GM23338 (cell line): ENCODE data around the gene DHFR2. TPM values are rescaled to one million over a fixed set of nuclear protein-coding genes. Genes with fewer than 3 reads are reported as not detected.

Experiments
- ATAC-seq: fragments of 200-7000 bp; cut with Tn5 transposase; 3 replicates; pipeline ENCODE4 v1.9.1; 2020
- DNase-seq: peaks from one replicate; pipeline ENCODE4 v3.0.0-alpha.2; 2015; ENCODE audit warnings: low spot score
- H2AFZ ChIP-seq: fragments of 200-600 bp; sonication (generic); 2 replicates; pipeline ENCODE4 v1.8.0; 2016; ENCODE audit warnings: antibody characterized with exemption, mild to moderate bottlenecking, moderate library complexity
- H3F3A ChIP-seq: fragments of 200-600 bp; sonication (generic); replicated peaks from 2 replicates; pipeline ENCODE4 v1.8.0; 2017; ENCODE audit warnings: antibody characterized with exemption, mixed run types, low read depth
- H3K27ac ChIP-seq: fragments of 200-600 bp; sonication (generic); 2 replicates; pipeline ENCODE4 v1.6.1; 2016; ENCODE audit warnings: low read depth
- H3K27me3 ChIP-seq: fragments of 200-600 bp; sonication (generic); 2 replicates; pipeline ENCODE4 v1.8.0; 2016; ENCODE audit warnings: mild to moderate bottlenecking, mixed run types, moderate library complexity; ENCODE audit not compliant: insufficient read depth
- H3K36me3 ChIP-seq: fragments of 200-600 bp; sonication (generic); 2 replicates; pipeline ENCODE4 v1.8.0; 2016; ENCODE audit warnings: mild to moderate bottlenecking; ENCODE audit not compliant: insufficient read depth
- H3K4me1 ChIP-seq: fragments of 200-600 bp; sonication (generic); 2 replicates; pipeline ENCODE4 v1.8.0; 2016; ENCODE audit warnings: mild to moderate bottlenecking, moderate library complexity; ENCODE audit not compliant: insufficient read depth
- H3K4me2 ChIP-seq: fragments of 200-600 bp; sonication (generic); 2 replicates; pipeline ENCODE4 v1.7.1; 2017; ENCODE audit warnings: mixed run types
- H3K4me3 ChIP-seq: fragments of 200-600 bp; sonication (generic); 2 replicates; pipeline ENCODE4 v1.6.1; 2016; ENCODE audit warnings: mixed run types
- H3K79me2 ChIP-seq: fragments of 200-600 bp; sonication (generic); replicated peaks from 2 replicates; pipeline ENCODE4 v1.8.0; 2017; ENCODE audit warnings: mild to moderate bottlenecking; ENCODE audit not compliant: insufficient read depth
- H3K9me2 ChIP-seq: fragments of 200-600 bp; sonication (generic); 2 replicates; pipeline ENCODE4 v1.8.0; 2017; ENCODE audit not compliant: insufficient read depth
- H4K20me1 ChIP-seq: fragments of 200-600 bp; sonication (generic); replicated peaks from 2 replicates; pipeline ENCODE4 v1.8.0; 2017; ENCODE audit warnings: mild to moderate bottlenecking; ENCODE audit not compliant: insufficient read depth
- H3K27ac Mint-ChIP-seq: 2 replicates; pipeline ENCODE4 v1.8.0; 2020; ENCODE audit warnings: inconsistent platforms, mild to moderate bottlenecking, moderate library complexity, mixed read lengths
- H3K27me3 Mint-ChIP-seq: 3 replicates; pipeline ENCODE4 v1.8.0; 2022; ENCODE audit warnings: low read depth, mild to moderate bottlenecking, moderate library complexity, mixed read lengths, inconsistent platforms; ENCODE audit not compliant: insufficient read depth, poor library complexity
- H3K36me3 Mint-ChIP-seq: 3 replicates; pipeline ENCODE4 v1.8.0; 2021; ENCODE audit warnings: low read depth, mild to moderate bottlenecking, inconsistent platforms, moderate library complexity, mixed read lengths
- H3K4me1 Mint-ChIP-seq: 3 replicates; pipeline ENCODE4 v1.8.0; 2020; ENCODE audit warnings: mild to moderate bottlenecking, inconsistent platforms, mixed read lengths
- H3K4me3 Mint-ChIP-seq: 3 replicates; pipeline ENCODE4 v1.8.0; 2021; ENCODE audit warnings: moderate library complexity, mild to moderate bottlenecking, inconsistent platforms, mixed read lengths
- H3K9me3 Mint-ChIP-seq: 3 replicates; pipeline ENCODE4 v1.8.0; 2020; ENCODE audit warnings: moderate library complexity, mild to moderate bottlenecking, inconsistent platforms, mixed read lengths
- CREB1 ChIP-seq: fragments of 250-450 bp; sonication (Bioruptor Pico); IDR thresholded peaks from 2 replicates; pipeline ENCODE4 v1.5.0; 2020; ENCODE audit warnings: low read depth, mild to moderate bottlenecking, moderate library complexity
- EZH2 ChIP-seq: fragments of 200-600 bp; sonication (generic); IDR thresholded peaks from one replicate; pipeline ENCODE4 v1.8.0; 2017; ENCODE audit warnings: antibody characterized with exemption, mild to moderate bottlenecking, low read depth; ENCODE audit not compliant: unreplicated experiment
- EZH2phosphoT487 ChIP-seq: fragments of 200-600 bp; sonication (generic); IDR thresholded peaks from one replicate; pipeline ENCODE4 v1.8.1; 2018; ENCODE audit warnings: antibody characterized with exemption; ENCODE audit not compliant: unreplicated experiment
- JUNB ChIP-seq: IDR thresholded peaks from one replicate; pipeline ENCODE4 v1.6.1; 2016; ENCODE audit warnings: antibody characterized with exemption; ENCODE audit not compliant: unreplicated experiment
- NANOG ChIP-seq: IDR thresholded peaks from 2 replicates; pipeline ENCODE4 v1.6.1; 2016; ENCODE audit warnings: antibody characterized with exemption, borderline replicate concordance
- POLR2AphosphoS5 ChIP-seq: IDR thresholded peaks from 2 replicates; pipeline ENCODE4 v1.6.1; 2016; ENCODE audit warnings: antibody characterized with exemption, low read depth
- STAT1 ChIP-seq: IDR thresholded peaks from one replicate; pipeline ENCODE4 v1.6.1; 2016; ENCODE audit warnings: antibody characterized with exemption; ENCODE audit not compliant: unreplicated experiment
- ZNF114 ChIP-seq: fragments of 250-450 bp; sonication (Bioruptor Pico); IDR thresholded peaks from 2 replicates; pipeline ENCODE4 v1.5.0; 2020; ENCODE audit warnings: mild to moderate bottlenecking, moderate library complexity
- ZNF331 ChIP-seq: fragments of 250-450 bp; sonication (Bioruptor Pico); IDR thresholded peaks from 2 replicates; pipeline ENCODE4 v1.5.0; 2020; ENCODE audit warnings: low read depth, mild to moderate bottlenecking, moderate library complexity
- polyA plus RNA-seq: library from polyadenylated mRNA; unstranded; fragments of >200 nt; fragmentation: Nextera tagmentation; extraction: Ambion mirVana; gene quantifications from 2 replicates; pipeline ENCODE4 v1.2.1, GENCODE V29; 2016
- total RNA-seq: library from RNA; depleted of rRNA; stranded (reverse); fragments of >200 nt; shearing (Covaris generic); gene quantifications from 2 replicates; pipeline ENCODE4 v1.2.3, GENCODE V29; 2014
- TF ChIP-seq, protein P1 (sequence below), 2 experiments: fragments of 200-600 bp in 1 of 2; sonication (generic) in 1 of 2; conservative IDR thresholded peaks; 2 replicates each; pipeline versions ENCODE4 v1.5.1 to v1.6.1; 2016 to 2017; ENCODE audit warnings: antibody characterized with exemption in 2 of 2, low read depth in 2 of 2, mild to moderate bottlenecking in 2 of 2, moderate library complexity in 1 of 2
- TF ChIP-seq, protein P2 (sequence below): IDR thresholded peaks from one replicate; pipeline ENCODE4 v1.6.1; 2018; ENCODE audit warnings: antibody characterized with exemption; ENCODE audit not compliant: unreplicated experiment
- TF ChIP-seq, protein P3 (sequence below): fragments of 250-450 bp; sonication (Bioruptor Pico); IDR thresholded peaks from 2 replicates; pipeline ENCODE4 v1.5.0; 2020; ENCODE audit warnings: mild to moderate bottlenecking, moderate library complexity
- TF ChIP-seq, protein P4 (sequence below): IDR thresholded peaks from 2 replicates; pipeline ENCODE4 v1.6.1; 2016; ENCODE audit warnings: antibody characterized with exemption

The DHFR2 gene
- total and polyA plus RNA-seq, 2 experiments from 2014 or later: 1.1 to 1.6 TPM

DNA sequence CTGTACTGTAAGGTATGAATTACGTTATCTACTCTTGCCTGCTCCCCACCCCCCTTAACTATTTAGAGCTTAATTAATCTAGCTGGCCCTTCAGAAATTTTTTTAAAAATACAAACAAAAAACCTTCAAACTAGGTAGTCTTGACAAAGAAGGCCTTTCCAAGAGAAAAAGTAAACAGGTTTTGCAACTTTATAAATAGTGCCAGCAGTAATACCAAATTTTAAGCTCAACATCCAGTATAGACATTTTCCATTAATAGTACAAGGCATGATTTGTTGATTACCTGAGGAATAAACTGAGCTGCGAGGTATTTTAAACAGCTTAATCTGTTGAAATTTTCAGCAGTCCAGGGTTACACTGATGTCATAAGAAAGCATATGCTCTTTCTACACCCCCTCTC lies 54.5 kb downstream of the DHFR2 start:
- no peak for TF ChIP-seq STAT1
- no peak for TF ChIP-seq EZH2
- TF ChIP-seq EZH2phosphoT487: no peak
- TF ChIP-seq ZNF331 (CRISPR knock-in tag): no peak
- TF ChIP-seq ZNF114 (CRISPR knock-in tag): no peak
- TF ChIP-seq, protein P1, sequence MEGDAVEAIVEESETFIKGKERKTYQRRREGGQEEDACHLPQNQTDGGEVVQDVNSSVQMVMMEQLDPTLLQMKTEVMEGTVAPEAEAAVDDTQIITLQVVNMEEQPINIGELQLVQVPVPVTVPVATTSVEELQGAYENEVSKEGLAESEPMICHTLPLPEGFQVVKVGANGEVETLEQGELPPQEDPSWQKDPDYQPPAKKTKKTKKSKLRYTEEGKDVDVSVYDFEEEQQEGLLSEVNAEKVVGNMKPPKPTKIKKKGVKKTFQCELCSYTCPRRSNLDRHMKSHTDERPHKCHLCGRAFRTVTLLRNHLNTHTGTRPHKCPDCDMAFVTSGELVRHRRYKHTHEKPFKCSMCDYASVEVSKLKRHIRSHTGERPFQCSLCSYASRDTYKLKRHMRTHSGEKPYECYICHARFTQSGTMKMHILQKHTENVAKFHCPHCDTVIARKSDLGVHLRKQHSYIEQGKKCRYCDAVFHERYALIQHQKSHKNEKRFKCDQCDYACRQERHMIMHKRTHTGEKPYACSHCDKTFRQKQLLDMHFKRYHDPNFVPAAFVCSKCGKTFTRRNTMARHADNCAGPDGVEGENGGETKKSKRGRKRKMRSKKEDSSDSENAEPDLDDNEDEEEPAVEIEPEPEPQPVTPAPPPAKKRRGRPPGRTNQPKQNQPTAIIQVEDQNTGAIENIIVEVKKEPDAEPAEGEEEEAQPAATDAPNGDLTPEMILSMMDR (conservative IDR thresholded peaks at IDR 0.05; ENCODE audit: low read depth in 2 of 2): no peak
- TF ChIP-seq, protein P2, sequence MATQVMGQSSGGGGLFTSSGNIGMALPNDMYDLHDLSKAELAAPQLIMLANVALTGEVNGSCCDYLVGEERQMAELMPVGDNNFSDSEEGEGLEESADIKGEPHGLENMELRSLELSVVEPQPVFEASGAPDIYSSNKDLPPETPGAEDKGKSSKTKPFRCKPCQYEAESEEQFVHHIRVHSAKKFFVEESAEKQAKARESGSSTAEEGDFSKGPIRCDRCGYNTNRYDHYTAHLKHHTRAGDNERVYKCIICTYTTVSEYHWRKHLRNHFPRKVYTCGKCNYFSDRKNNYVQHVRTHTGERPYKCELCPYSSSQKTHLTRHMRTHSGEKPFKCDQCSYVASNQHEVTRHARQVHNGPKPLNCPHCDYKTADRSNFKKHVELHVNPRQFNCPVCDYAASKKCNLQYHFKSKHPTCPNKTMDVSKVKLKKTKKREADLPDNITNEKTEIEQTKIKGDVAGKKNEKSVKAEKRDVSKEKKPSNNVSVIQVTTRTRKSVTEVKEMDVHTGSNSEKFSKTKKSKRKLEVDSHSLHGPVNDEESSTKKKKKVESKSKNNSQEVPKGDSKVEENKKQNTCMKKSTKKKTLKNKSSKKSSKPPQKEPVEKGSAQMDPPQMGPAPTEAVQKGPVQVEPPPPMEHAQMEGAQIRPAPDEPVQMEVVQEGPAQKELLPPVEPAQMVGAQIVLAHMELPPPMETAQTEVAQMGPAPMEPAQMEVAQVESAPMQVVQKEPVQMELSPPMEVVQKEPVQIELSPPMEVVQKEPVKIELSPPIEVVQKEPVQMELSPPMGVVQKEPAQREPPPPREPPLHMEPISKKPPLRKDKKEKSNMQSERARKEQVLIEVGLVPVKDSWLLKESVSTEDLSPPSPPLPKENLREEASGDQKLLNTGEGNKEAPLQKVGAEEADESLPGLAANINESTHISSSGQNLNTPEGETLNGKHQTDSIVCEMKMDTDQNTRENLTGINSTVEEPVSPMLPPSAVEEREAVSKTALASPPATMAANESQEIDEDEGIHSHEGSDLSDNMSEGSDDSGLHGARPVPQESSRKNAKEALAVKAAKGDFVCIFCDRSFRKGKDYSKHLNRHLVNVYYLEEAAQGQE: no peak
- TF ChIP-seq, protein P3, sequence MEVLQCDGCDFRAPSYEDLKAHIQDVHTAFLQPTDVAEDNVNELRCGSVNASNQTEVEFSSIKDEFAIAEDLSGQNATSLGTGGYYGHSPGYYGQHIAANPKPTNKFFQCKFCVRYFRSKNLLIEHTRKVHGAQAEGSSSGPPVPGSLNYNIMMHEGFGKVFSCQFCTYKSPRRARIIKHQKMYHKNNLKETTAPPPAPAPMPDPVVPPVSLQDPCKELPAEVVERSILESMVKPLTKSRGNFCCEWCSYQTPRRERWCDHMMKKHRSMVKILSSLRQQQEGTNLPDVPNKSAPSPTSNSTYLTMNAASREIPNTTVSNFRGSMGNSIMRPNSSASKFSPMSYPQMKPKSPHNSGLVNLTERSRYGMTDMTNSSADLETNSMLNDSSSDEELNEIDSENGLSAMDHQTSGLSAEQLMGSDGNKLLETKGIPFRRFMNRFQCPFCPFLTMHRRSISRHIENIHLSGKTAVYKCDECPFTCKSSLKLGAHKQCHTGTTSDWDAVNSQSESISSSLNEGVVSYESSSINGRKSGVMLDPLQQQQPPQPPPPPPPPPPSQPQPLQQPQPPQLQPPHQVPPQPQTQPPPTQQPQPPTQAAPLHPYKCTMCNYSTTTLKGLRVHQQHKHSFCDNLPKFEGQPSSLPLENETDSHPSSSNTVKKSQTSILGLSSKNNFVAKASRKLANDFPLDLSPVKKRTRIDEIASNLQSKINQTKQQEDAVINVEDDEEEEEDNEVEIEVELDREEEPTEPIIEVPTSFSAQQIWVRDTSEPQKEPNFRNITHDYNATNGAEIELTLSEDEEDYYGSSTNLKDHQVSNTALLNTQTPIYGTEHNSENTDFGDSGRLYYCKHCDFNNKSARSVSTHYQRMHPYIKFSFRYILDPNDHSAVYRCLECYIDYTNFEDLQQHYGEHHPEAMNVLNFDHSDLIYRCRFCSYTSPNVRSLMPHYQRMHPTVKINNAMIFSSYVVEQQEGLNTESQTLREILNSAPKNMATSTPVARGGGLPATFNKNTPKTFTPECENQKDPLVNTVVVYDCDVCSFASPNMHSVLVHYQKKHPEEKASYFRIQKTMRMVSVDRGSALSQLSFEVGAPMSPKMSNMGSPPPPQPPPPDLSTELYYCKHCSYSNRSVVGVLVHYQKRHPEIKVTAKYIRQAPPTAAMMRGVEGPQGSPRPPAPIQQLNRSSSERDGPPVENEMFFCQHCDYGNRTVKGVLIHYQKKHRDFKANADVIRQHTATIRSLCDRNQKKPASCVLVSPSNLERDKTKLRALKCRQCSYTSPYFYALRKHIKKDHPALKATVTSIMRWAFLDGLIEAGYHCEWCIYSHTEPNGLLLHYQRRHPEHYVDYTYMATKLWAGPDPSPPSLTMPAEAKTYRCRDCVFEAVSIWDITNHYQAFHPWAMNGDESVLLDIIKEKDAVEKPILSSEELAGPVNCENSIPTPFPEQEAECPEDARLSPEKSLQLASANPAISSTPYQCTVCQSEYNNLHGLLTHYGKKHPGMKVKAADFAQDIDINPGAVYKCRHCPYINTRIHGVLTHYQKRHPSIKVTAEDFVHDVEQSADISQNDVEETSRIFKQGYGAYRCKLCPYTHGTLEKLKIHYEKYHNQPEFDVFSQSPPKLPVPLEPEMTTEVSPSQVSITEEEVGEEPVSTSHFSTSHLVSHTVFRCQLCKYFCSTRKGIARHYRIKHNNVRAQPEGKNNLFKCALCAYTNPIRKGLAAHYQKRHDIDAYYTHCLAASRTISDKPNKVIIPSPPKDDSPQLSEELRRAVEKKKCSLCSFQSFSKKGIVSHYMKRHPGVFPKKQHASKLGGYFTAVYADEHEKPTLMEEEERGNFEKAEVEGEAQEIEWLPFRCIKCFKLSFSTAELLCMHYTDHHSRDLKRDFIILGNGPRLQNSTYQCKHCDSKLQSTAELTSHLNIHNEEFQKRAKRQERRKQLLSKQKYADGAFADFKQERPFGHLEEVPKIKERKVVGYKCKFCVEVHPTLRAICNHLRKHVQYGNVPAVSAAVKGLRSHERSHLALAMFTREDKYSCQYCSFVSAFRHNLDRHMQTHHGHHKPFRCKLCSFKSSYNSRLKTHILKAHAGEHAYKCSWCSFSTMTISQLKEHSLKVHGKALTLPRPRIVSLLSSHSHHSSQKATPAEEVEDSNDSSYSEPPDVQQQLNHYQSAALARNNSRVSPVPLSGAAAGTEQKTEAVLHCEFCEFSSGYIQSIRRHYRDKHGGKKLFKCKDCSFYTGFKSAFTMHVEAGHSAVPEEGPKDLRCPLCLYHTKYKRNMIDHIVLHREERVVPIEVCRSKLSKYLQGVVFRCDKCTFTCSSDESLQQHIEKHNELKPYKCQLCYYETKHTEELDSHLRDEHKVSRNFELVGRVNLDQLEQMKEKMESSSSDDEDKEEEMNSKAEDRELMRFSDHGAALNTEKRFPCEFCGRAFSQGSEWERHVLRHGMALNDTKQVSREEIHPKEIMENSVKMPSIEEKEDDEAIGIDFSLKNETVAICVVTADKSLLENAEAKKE: no peak
- TF ChIP-seq, protein P4, sequence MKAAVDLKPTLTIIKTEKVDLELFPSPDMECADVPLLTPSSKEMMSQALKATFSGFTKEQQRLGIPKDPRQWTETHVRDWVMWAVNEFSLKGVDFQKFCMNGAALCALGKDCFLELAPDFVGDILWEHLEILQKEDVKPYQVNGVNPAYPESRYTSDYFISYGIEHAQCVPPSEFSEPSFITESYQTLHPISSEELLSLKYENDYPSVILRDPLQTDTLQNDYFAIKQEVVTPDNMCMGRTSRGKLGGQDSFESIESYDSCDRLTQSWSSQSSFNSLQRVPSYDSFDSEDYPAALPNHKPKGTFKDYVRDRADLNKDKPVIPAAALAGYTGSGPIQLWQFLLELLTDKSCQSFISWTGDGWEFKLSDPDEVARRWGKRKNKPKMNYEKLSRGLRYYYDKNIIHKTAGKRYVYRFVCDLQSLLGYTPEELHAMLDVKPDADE: no peak
- TF ChIP-seq CREB1 (CRISPR knock-in tag): no peak
- no peak for TF ChIP-seq NANOG
- TF ChIP-seq POLR2AphosphoS5: no peak
- no peak for TF ChIP-seq JUNB
- Histone ChIP-seq H3K4me2 (no peak overlapping the region), H3K27me3 (no peaks in the 10 kb centered on the region), H3K36me3 (no peaks in the 10 kb centered on the region), H3F3A (no peaks in the 10 kb centered on the region), H3K27ac (no peak overlapping the region), H2AFZ (no peak overlapping the region), H4K20me1 (no peaks in the 10 kb centered on the region), H3K9me2 (no peaks in the 10 kb centered on the region), H3K79me2 (no peaks in the 10 kb centered on the region), H3K4me3 (no peak overlapping the region), H3K4me1 (no peaks in the 10 kb centered on the region)
- Mint-ChIP-seq H3K36me3 (no peaks in the 10 kb centered on the region), H3K4me3 (no peak overlapping the region), H3K27me3 (no peaks in the 10 kb centered on the region), H3K4me1 (no peaks in the 10 kb centered on the region), H3K9me3 (no peaks in the 10 kb centered on the region), H3K27ac (no peak overlapping the region)
- no peak for ATAC-seq
- no peak for DNase-seq
